A549 (cell line): ENCODE measurements around the gene NAPA. TPM values are rescaled to one million over a fixed set of nuclear protein-coding genes. Genes with fewer than 3 reads are reported as not detected.

Experiments
- ATAC-seq, 2 experiments: fragments of 200-7000 bp in 1 of 2; fragments of >200 bp in 1 of 2; cut with Nextera tagmentation in 1 of 2; cut with Tn5 transposase in 1 of 2; 3 replicates each; pipeline versions ENCODE4 v1.8.0 to v1.9.1; 2018 to 2020; ENCODE audit warnings: mild to moderate bottlenecking in 1 of 2, moderate library complexity in 1 of 2
- CTCF ChIA-PET: fragments of 300-600 bp; sonication (Branson Sonifier 250); formaldehyde crosslinking; extraction: SDS; loops from one replicate; lab custom pipeline; 2021; ENCODE audit warnings: antibody characterized with exemption, inconsistent platforms; lab: Yijun Ruan, JAX
- POLR2A ChIA-PET: fragments of 350-600 bp; formaldehyde crosslinking; extraction: SDS; loops from one replicate; lab custom pipeline; 2021; ENCODE audit warnings: antibody characterized with exemption, inconsistent platforms; lab: Yijun Ruan, JAX
- DNase-seq, 2 experiments: peaks; one replicate each; pipeline versions ENCODE4 v3.0.0 to v3.0.0-alpha.2; 2011 to 2016; ENCODE audit warnings: low read depth in 1 of 2, low spot score in 1 of 2
- FAIRE-seq: peaks from 2 replicates; lab custom pipeline; 2011; peaks lifted over from hg19 to GRCh38; lab: Jason Lieb, UNC
- H3K27ac ChIP-seq, 2 experiments: fragments of >200 bp; sonication (Bioruptor Twin); formaldehyde crosslinking; 3 replicates each; pipeline ENCODE4 v1.5.1; 2016 to 2017
- H3K4me1 ChIP-seq: fragments of >200 bp; sonication (Bioruptor Twin); formaldehyde crosslinking; 3 replicates; pipeline ENCODE4 v1.6.1; 2016
- H3K4me2 ChIP-seq: fragments of >200 bp; sonication (Bioruptor Twin); formaldehyde crosslinking; 3 replicates; pipeline ENCODE4 v1.6.1; 2016
- H3K4me3 ChIP-seq: fragments of >200 bp; sonication (Bioruptor Twin); formaldehyde crosslinking; 3 replicates; pipeline ENCODE4 v1.5.1; 2016
- H3K9me3 ChIP-seq: fragments of >200 bp; sonication (Bioruptor Twin); formaldehyde crosslinking; 3 replicates; pipeline ENCODE4 v1.6.1; 2016
- ATOH8 ChIP-seq: fragments of 250-450 bp; sonication (Bioruptor Pico); IDR thresholded peaks from 2 replicates; pipeline ENCODE4 v1.5.0; 2020; ENCODE audit warnings: low read depth, mild to moderate bottlenecking, moderate library complexity
- BHLHE40 ChIP-seq: IDR thresholded peaks from 2 replicates; pipeline ENCODE4 v1.6.1; 2012; ENCODE audit warnings: low read depth, low read length, inconsistent platforms
- CBX2 ChIP-seq: fragments of 200-600 bp; sonication (generic); IDR thresholded peaks from 2 replicates; pipeline ENCODE4 v1.6.1; 2016; ENCODE audit warnings: low read depth, mild to moderate bottlenecking, borderline replicate concordance
- CBX8 ChIP-seq: fragments of 200-600 bp; sonication (generic); IDR thresholded peaks from 2 replicates; pipeline ENCODE4 v1.6.1; 2016
- CHD2 ChIP-seq: fragments of 150-350 bp; IDR thresholded peaks from 2 replicates; pipeline ENCODE4 v1.6.1; 2014; ENCODE audit warnings: low read length; ENCODE audit not compliant: partially characterized antibody
- CHD4 ChIP-seq: fragments of 200-600 bp; sonication (generic); IDR thresholded peaks from 2 replicates; pipeline ENCODE4 v1.6.1; 2016; ENCODE audit warnings: antibody characterized with exemption, mild to moderate bottlenecking, borderline replicate concordance
- EHF ChIP-seq: fragments of 250-450 bp; sonication (Bioruptor Pico); IDR thresholded peaks from 2 replicates; pipeline ENCODE4 v1.5.0; 2020; ENCODE audit warnings: mild to moderate bottlenecking
- EHMT2 ChIP-seq: fragments of 200-600 bp; sonication (generic); IDR thresholded peaks from 2 replicates; pipeline ENCODE4 v1.6.1; 2016; ENCODE audit warnings: antibody characterized with exemption, low read depth, mild to moderate bottlenecking, moderate library complexity
- EP300 ChIP-seq, 2 experiments: fragments of >200 bp; sonication (Bioruptor Twin); formaldehyde crosslinking; IDR thresholded peaks; 2 replicates in 1 of 2; 3 replicates in 1 of 2; pipeline ENCODE4 v1.6.1; 2016 to 2017
- FOSB ChIP-seq: fragments of 250-450 bp; sonication (Bioruptor Pico); IDR thresholded peaks from 2 replicates; pipeline ENCODE4 v1.5.0; 2020; ENCODE audit warnings: mild to moderate bottlenecking, moderate library complexity
- FOSL2 ChIP-seq, 2 experiments: fragments of 450-650 bp in 1 of 2; fragments of >200 bp in 1 of 2; sonication (Bioruptor Twin) in 1 of 2; formaldehyde crosslinking; IDR thresholded peaks; 2 replicates each; pipeline versions ENCODE4 v1.5.0 to v1.6.1; 2016 to 2020; ENCODE audit warnings: mild to moderate bottlenecking in 1 of 2, moderate library complexity in 1 of 2
- FOXS1 ChIP-seq: fragments of 250-450 bp; sonication (Bioruptor Pico); IDR thresholded peaks from 2 replicates; pipeline ENCODE4 v1.5.0; 2020; ENCODE audit warnings: mild to moderate bottlenecking, moderate library complexity
- GATA3 ChIP-seq: IDR thresholded peaks from 2 replicates; pipeline ENCODE4 v1.6.1; 2012; ENCODE audit warnings: borderline replicate concordance
- HES2 ChIP-seq: fragments of >200 bp; sonication (Bioruptor Twin); formaldehyde crosslinking; IDR thresholded peaks from 2 replicates; pipeline ENCODE4 v1.6.1; 2016
- HEYL ChIP-seq: fragments of 250-450 bp; sonication (Bioruptor Pico); IDR thresholded peaks from 2 replicates; pipeline ENCODE4 v1.8.0; 2021; ENCODE audit warnings: mild to moderate bottlenecking, moderate library complexity
- HOXB13 ChIP-seq: fragments of 250-450 bp; sonication (Bioruptor Pico); IDR thresholded peaks from 2 replicates; pipeline ENCODE4 v1.5.0; 2020; ENCODE audit warnings: low read depth, mild to moderate bottlenecking, moderate library complexity
- HOXB5 ChIP-seq: fragments of 250-450 bp; sonication (Bioruptor Pico); IDR thresholded peaks from 2 replicates; pipeline ENCODE4 v1.5.0; 2020; ENCODE audit warnings: mild to moderate bottlenecking, moderate library complexity
- JUN ChIP-seq, 2 experiments: fragments of >200 bp; sonication (Bioruptor Twin); formaldehyde crosslinking; IDR thresholded peaks; 2 replicates in 1 of 2; 3 replicates in 1 of 2; pipeline ENCODE4 v1.6.1; 2016 to 2017
- KDM1A ChIP-seq: fragments of 200-600 bp; sonication (generic); IDR thresholded peaks from 2 replicates; pipeline ENCODE4 v1.6.1; 2016; ENCODE audit warnings: low read depth, mild to moderate bottlenecking
- MAFK ChIP-seq: fragments of 450-650 bp; IDR thresholded peaks from 2 replicates; pipeline ENCODE4 v1.6.1; 2014; ENCODE audit not compliant: partially characterized antibody
- MAX ChIP-seq: IDR thresholded peaks from 2 replicates; pipeline ENCODE4 v1.6.1; 2012
- MYC ChIP-seq: IDR thresholded peaks from 2 replicates; pipeline ENCODE4 v1.6.1; 2012; ENCODE audit warnings: mild to moderate bottlenecking, inconsistent platforms, low read length, improper control_type of control experiment, borderline replicate concordance
- NFE2L2 ChIP-seq: fragments of 150-350 bp; conservative IDR thresholded peaks from 2 replicates; pipeline ENCODE4 v1.6.1; 2014; ENCODE audit warnings: low read length
- NPAS2 ChIP-seq: fragments of 250-450 bp; sonication (Bioruptor Pico); IDR thresholded peaks from 2 replicates; pipeline ENCODE4 v1.8.0; 2022; ENCODE audit warnings: mild to moderate bottlenecking, moderate library complexity, borderline replicate concordance
- NR3C1 ChIP-seq: fragments of >200 bp; sonication (Bioruptor Twin); formaldehyde crosslinking; IDR thresholded peaks from 3 replicates; pipeline ENCODE4 v1.6.1; 2017
- PHF8 ChIP-seq: fragments of 200-600 bp; sonication (generic); IDR thresholded peaks from 2 replicates; pipeline ENCODE4 v1.6.1; 2016; ENCODE audit warnings: low read depth, mild to moderate bottlenecking, antibody characterized with exemption, moderate library complexity, borderline replicate concordance
- POLR2A ChIP-seq: IDR thresholded peaks from 2 replicates; pipeline ENCODE4 v1.6.1; 2012; ENCODE audit warnings: mild to moderate bottlenecking, low read length
- POLR2AphosphoS2 ChIP-seq: conservative IDR thresholded peaks from 2 replicates; pipeline ENCODE4 v1.6.1; 2012; ENCODE audit warnings: low read length, improper control_type of control experiment, inconsistent platforms
- RAD21 ChIP-seq, 2 experiments: fragments of >200 bp in 1 of 2; sonication (Bioruptor Twin) in 1 of 2; formaldehyde crosslinking in 1 of 2; IDR thresholded peaks in 1 of 2; conservative IDR thresholded peaks in 1 of 2; 2 replicates in 1 of 2; 3 replicates in 1 of 2; pipeline ENCODE4 v1.6.1; 2012 to 2018; ENCODE audit warnings: inconsistent platforms in 1 of 2
- REST ChIP-seq: fragments of 200-600 bp; sonication (generic); IDR thresholded peaks from 2 replicates; pipeline ENCODE4 v1.6.1; 2016; ENCODE audit warnings: antibody characterized with exemption, mild to moderate bottlenecking, moderate library complexity
- RFX5 ChIP-seq: fragments of 450-650 bp; IDR thresholded peaks from 2 replicates; pipeline ENCODE4 v1.7.1; 2014; ENCODE audit warnings: antibody characterized with exemption, mild to moderate bottlenecking, moderate library complexity
- SMC3 ChIP-seq: fragments of >200 bp; sonication (Bioruptor Twin); formaldehyde crosslinking; IDR thresholded peaks from 3 replicates; pipeline ENCODE4 v1.6.1; 2018; ENCODE audit warnings: inconsistent platforms
- USF2 ChIP-seq: fragments of 450-650 bp; IDR thresholded peaks from 2 replicates; pipeline ENCODE4 v1.6.1; 2014; ENCODE audit warnings: antibody characterized with exemption
- ZNF302 ChIP-seq: fragments of 250-450 bp; sonication (Bioruptor Pico); IDR thresholded peaks from 2 replicates; pipeline ENCODE4 v1.9.0; 2021; ENCODE audit warnings: inconsistent platforms, mild to moderate bottlenecking, moderate library complexity
- ZSCAN20 ChIP-seq: fragments of 250-450 bp; sonication (Bioruptor Pico); IDR thresholded peaks from 2 replicates; pipeline ENCODE4 v1.8.0; 2022; ENCODE audit warnings: mild to moderate bottlenecking, moderate library complexity
- WGBS: methylation state at CpG from one replicate; pipeline ENCODE4 v1.1.6; 2017; ENCODE audit errors: missing lambda C conversion rate; 5-methylcytosine and 5-hydroxymethylcytosine counted together
- polyA minus RNA-seq: library from RNA; depleted of rRNA, polyadenylated mRNA; stranded (reverse); fragments of >200 nt; gene quantifications from 2 replicates; pipeline ENCODE4 v1.2.3, GENCODE V29; 2011; rRNA and poly(A)+ RNA removed
- polyA plus RNA-seq, 4 experiments: library from polyadenylated mRNA; depleted of rRNA in 3 of 4; stranded (reverse); fragments of >200 nt; fragmentation: RNase III in 1 of 4; extraction: RNeasy Plus Mini Kit Qiagen cat#74134 plus additional on column Dnase treatment in 1 of 4; gene quantifications; 2 replicates in 3 of 4; 3 replicates in 1 of 4; pipeline ENCODE4 v1.2.3, GENCODE V29; 2011 to 2017

Gene NAPA
- polyA plus RNA-seq (2011; rRNA removed) (69.6 and 74.3 TPM in 2 replicates), polyA plus RNA-seq (2017; fragmentation: RNase III; extraction: RNeasy Plus Mini Kit Qiagen cat#74134 plus additional on column Dnase treatment) (92.5 to 101 TPM (median 94.2 TPM) in 3 replicates), polyA minus RNA-seq (100.0 and 132 TPM in 2 replicates)
- 111 and 125 TPM in 2 replicates for polyA plus RNA-seq (2012; cell fraction: cytosol; rRNA removed)
- polyA plus RNA-seq (2012; cell fraction: nucleus; rRNA removed) = 107 and 121 TPM in 2 replicates

GRCh38 chr19:47514869-47515588, at the start of gene NAPA:
TSS of gene NAPA (minus strand) at chr19:47515063. CDS start at chr19:47514940, 123 bp downstream.
- 2% methylated on average over 38 of the region's 78 CpGs for WGBS
- peak within 1 kb of the TSS; percentile 97 for H3K4me2 ChIP-seq
- CTCF ChIA-PET = interaction anchor here (0.5 to 6.8 kb wide), 65 partner anchors 9 to 282 kb away, joined by 3 to 78 read pairs (median 7); partner anchors contain the start of gene KPTN
- peaks cover 28% of the 10 kb centered on the region for H3K4me1 ChIP-seq
- peak; percentile 87 to 96 for ATAC-seq
- peak within 1 kb of the TSS; percentile 90 to 92 for H3K27ac ChIP-seq
- POLR2A ChIA-PET = interaction anchor here (0.6 to 2.4 kb wide), 4 partner anchors 31 to 166 kb away, joined by 3 to 13 read pairs (median 4); partner anchors contain the start of genes BICRA, DHX34 and KPTN
- DNase-seq = peak; percentile 100
- peak within 1 kb of the TSS; percentile 89 for H3K4me3 ChIP-seq
- no peaks in the 10 kb centered on the region for H3K9me3 ChIP-seq
- peak; percentile 67 for FAIRE-seq
- TF ChIP-seq KDM1A (no peak), HOXB13 (CRISPR knock-in tag) (no peak), USF2 (peak; percentile 100), ZSCAN20 (CRISPR knock-in tag) (no peak), CBX8 (no peak), ZNF302 (no peak), FOXS1 (CRISPR knock-in tag) (no peak), NPAS2 (CRISPR knock-in tag) (peak; percentile 59; the same call in 1 of the 2 replicates), EHMT2 (no peak), HOXB5 (CRISPR knock-in tag) (0 out of 2 replicates have a peak, but pooled peaks have one; percentile 37), POLR2A (peak; percentile 67), HEYL (CRISPR knock-in tag) (no peak), BHLHE40 (peak; percentile 96), SMC3 (peak; percentile 89; the same call in 2 of the 3 replicates), POLR2AphosphoS2 (no peak), HES2 (no peak), ATOH8 (CRISPR knock-in tag) (no peak), CHD4 (no peak), REST (no peak), JUN (IDR thresholded peaks at IDR 0.05) (peak; percentile 16 to 82; a peak in 3 of 5 replicates), EP300 (IDR thresholded peaks at IDR 0.05) (no peak), GATA3 (peak; percentile 60), PHF8 (0 out of 2 replicates have a peak, but pooled peaks have one; percentile 13), CHD2 (no peak), RFX5 (peak; percentile 57), MYC (no peak), FOSB (CRISPR knock-in tag) (no peak), EHF (0 out of 2 replicates have a peak, but pooled peaks have one; percentile 18), RAD21 (conservative IDR thresholded peaks at IDR 0.05 in 1 of 2, IDR thresholded peaks at IDR 0.05 in 1 of 2) (peak; percentile 64 to 79; a peak in 4 of 5 replicates), MAFK (no peak), FOSL2 (IDR thresholded peaks at IDR 0.05) (no peak), FOSL2 (CRISPR knock-in tag; IDR thresholded peaks at IDR 0.05) (0 out of 2 replicates have a peak, but pooled peaks have one; percentile 3), NFE2L2 (no peak), MAX (peak; percentile 90), CBX2 (no peak), NR3C1 (no peak)
